ENCODE data around the gene WASHC4.
"Not testable (repeated sequence)": the region's sequence is repeated elsewhere in the genome, so short reads cannot be mapped to it uniquely, and the experiment has no call there.

Gene WASHC4

GRCh38 chr12:105168006-105168405 is 60.5 kb downstream of the WASHC4 start:
- Histone ChIP-seq H3K27me3 (no peaks in the 10 kb centered on the region), H3K4me1 (no peaks in the 10 kb centered on the region), H3K4me3 (no peak overlapping the region), H3K36me3 (peaks cover 53 to 76% (median 69%) of the 10 kb centered on the region in 3 donors), H3K27ac (no peak overlapping the region), H3K9me3 (no peaks in the 10 kb centered on the region)
- no peak for DNase-seq
- intact Hi-C loops (cut with DNase I; ENCODE audit: low total_unique reads): no loop called here
- no peak for TF ChIP-seq CTCF (IDR thresholded peaks at IDR 0.05)

- intact Hi-C loops (cut with DNase I; ENCODE audit: low total_unique reads): no loop called here
- no peak for DNase-seq
- no peaks in the 10 kb centered on the region for H3K27me3 ChIP-seq
- H3K4me1 ChIP-seq: no peaks in the 10 kb centered on the region
- no peak overlapping the region for H3K4me3 ChIP-seq
- H3K36me3 ChIP-seq: peaks cover 53 to 74% (median 69%) of the 10 kb centered on the region in 3 donors
- TF ChIP-seq CTCF (IDR thresholded peaks at IDR 0.05): no peak
- H3K27ac ChIP-seq: no peak overlapping the region
- H3K9me3 ChIP-seq: no peaks in the 10 kb centered on the region
Observed at GRCh38 chr12:105170139-105170538, 62.6 kb downstream of the WASHC4 start.

GRCh38 chr12:105171691-105172436 is 64.3 kb downstream of the WASHC4 start:
- Histone ChIP-seq H3K36me3 (peaks cover 44 to 70% (median 68%) of the 10 kb centered on the region in 3 donors), H3K4me1 (no peaks in the 10 kb centered on the region), H3K27ac (no peak overlapping the region), H3K9me3 (no peaks in the 10 kb centered on the region), H3K4me3 (no peak overlapping the region), H3K27me3 (no peaks in the 10 kb centered on the region)
- no peak for TF ChIP-seq CTCF (IDR thresholded peaks at IDR 0.05)
- intact Hi-C loops (cut with DNase I; ENCODE audit: low total_unique reads): no loop called here
- no peak for DNase-seq

- H3K9me3 ChIP-seq: peaks cover 0 to 6% (median 0%) of the 10 kb centered on the region in 3 donors
Observed at GRCh38 chr12:105175397-105175990, 68.0 kb downstream of the WASHC4 start.

GRCh38 chr12:105177208-105177607 is 69.7 kb downstream of the WASHC4 start:
- no peaks in the 10 kb centered on the region for H3K4me1 ChIP-seq
- no peak for DNase-seq
- peaks cover 0 to 10% (median 0%) of the 10 kb centered on the region in 3 donors for H3K9me3 ChIP-seq
- no peak for TF ChIP-seq CTCF (IDR thresholded peaks at IDR 0.05)
- peaks cover 26 to 48% (median 40%) of the 10 kb centered on the region in 3 donors for H3K36me3 ChIP-seq
- intact Hi-C loops (cut with DNase I; ENCODE audit: low total_unique reads): no loop called here
- no peaks in the 10 kb centered on the region for H3K27me3 ChIP-seq
- H3K27ac ChIP-seq: no peak overlapping the region
- H3K4me3 ChIP-seq: no peak overlapping the region

More at GRCh38 chr12:105175397-105175990, 68.0 kb downstream of the WASHC4 start:
- intact Hi-C loops (cut with DNase I; ENCODE audit: low total_unique reads): no loop called here
- no peaks in the 10 kb centered on the region for H3K27me3 ChIP-seq
- H3K4me1 ChIP-seq: no peaks in the 10 kb centered on the region
- no peak overlapping the region for H3K27ac ChIP-seq
- H3K36me3 ChIP-seq: peaks cover 26 to 52% (median 50%) of the 10 kb centered on the region in 3 donors
- no peak for TF ChIP-seq CTCF (IDR thresholded peaks at IDR 0.05)
- no peak overlapping the region for H3K4me3 ChIP-seq
- DNase-seq: no peak

- H3K4me3 ChIP-seq; H3K4me1 ChIP-seq; H3K27ac ChIP-seq; H3K27me3 ChIP-seq; intact Hi-C loops (cut with DNase I; ENCODE audit: low total_unique reads); DNase-seq: not testable (repeated sequence)
- H3K36me3 ChIP-seq: peaks cover 29 to 49% (median 39%) of the 10 kb centered on the region in 3 donors
- peaks cover 0 to 10% (median 0%) of the 10 kb centered on the region in 3 donors for H3K9me3 ChIP-seq
Observed at GRCh38 chr12:105179114-105179513, 71.6 kb downstream of the WASHC4 start.

- H3K27me3 ChIP-seq; intact Hi-C loops (cut with DNase I; ENCODE audit: low total_unique reads); H3K4me1 ChIP-seq; H3K4me3 ChIP-seq; DNase-seq; H3K27ac ChIP-seq: not testable (repeated sequence)
- Histone ChIP-seq H3K9me3 (peaks cover 0 to 10% (median 0%) of the 10 kb centered on the region in 3 donors), H3K36me3 (peaks cover 42 to 53% (median 53%) of the 10 kb centered on the region in 3 donors)
Observed at GRCh38 chr12:105183406-105183805, 75.9 kb downstream of the WASHC4 start.

GRCh38 chr12:105183976-105184375 is 76.4 kb downstream of the WASHC4 start:
- DNase-seq; H3K27ac ChIP-seq; H3K4me1 ChIP-seq; H3K4me3 ChIP-seq; intact Hi-C loops (cut with DNase I; ENCODE audit: low total_unique reads); H3K27me3 ChIP-seq: not testable (repeated sequence)
- Histone ChIP-seq H3K36me3 (peaks cover 48 to 57% (median 55%) of the 10 kb centered on the region in 3 donors), H3K9me3 (peaks cover 0 to 10% (median 0%) of the 10 kb centered on the region in 3 donors)

Data from tibial artery (tissue), 4 donors.